OCI-LY7 (cell line): ENCODE data around the gene ROBO2.

Experiments
- CTCF ChIP-seq: fragments of 200-600 bp; sonication (generic); conservative IDR thresholded peaks from 2 replicates; pipeline ENCODE4 v1.5.1; 2014; ENCODE audit warnings: mild to moderate bottlenecking, antibody characterized with exemption, low read length, moderate library complexity, mixed read lengths
- EZH2phosphoT487 ChIP-seq: fragments of 200-600 bp; sonication (generic); IDR thresholded peaks from 2 replicates; pipeline ENCODE4 v1.6.1; 2018; ENCODE audit warnings: low read depth, borderline replicate concordance, mild to moderate bottlenecking, mixed run types, antibody characterized with exemption, low read length, moderate library complexity, mixed read lengths

GRCh38 chr3:77365152-77365551 is 325.3 kb downstream of the ROBO2 start:
- TF ChIP-seq EZH2phosphoT487 = no peak
- no peak for TF ChIP-seq CTCF
